H1 (cell line): ENCODE measurements around the gene ETNPPL. TPM values are rescaled to one million over a fixed set of nuclear protein-coding genes. Genes with fewer than 3 reads are reported as not detected.

Source experiments
- EGR1 ChIP-seq: IDR thresholded peaks from 2 replicates; pipeline ENCODE4 v1.6.1; 2011; ENCODE audit warnings: low read depth, low read length, borderline replicate concordance
- RNF2 ChIP-seq: fragments of 200-900, 300-1000 bp; sonication (generic); IDR thresholded peaks from 2 replicates; pipeline ENCODE4 v1.7.1; 2016; ENCODE audit warnings: borderline replicate concordance, low read depth, mild to moderate bottlenecking, antibody characterized with exemption, low read length; ENCODE audit not compliant: poor library complexity, severe bottlenecking; ENCODE audit errors: missing control alignments
- SIX5 ChIP-seq: IDR thresholded peaks from 2 replicates; pipeline ENCODE4 v1.6.1; 2011; ENCODE audit warnings: mild to moderate bottlenecking, low read depth, low read length
- polyA plus RNA-seq, 7 experiments: library from polyadenylated mRNA; depleted of rRNA in 3 of 7; stranded (reverse) in 5 of 7; unstranded in 2 of 7; fragments of >200 nt in 5 of 7; fragments of 200-250 nt in 2 of 7; gene quantifications; 1 replicate in 5 of 7; 2 replicates in 1 of 7; 4 replicates in 1 of 7; pipeline versions ENCODE4 v1.2.1 to v1.2.3, GENCODE V29; 2011 to 2013; ENCODE audit warnings: missing spikeins in 2 of 7, mixed read lengths in 2 of 7
- total RNA-seq: library from RNA; stranded (reverse); fragmentation: NEBNext Ultra II Directional; extraction: Animal tissue kit (Norgen Biotek cat#: 25700); gene quantifications from 2 replicates; pipeline ENCODE4 v1.2.1, GENCODE V29; 2021
- TF ChIP-seq, protein P1 (sequence below): IDR thresholded peaks from 2 replicates; pipeline ENCODE4 v1.6.1; 2012; ENCODE audit warnings: inconsistent platforms

ETNPPL gene
- total and polyA plus RNA-seq, 2 of the 8 experiments (the other 6 are each of a cell fraction or from before 2014, with no cell fraction given) = 0.80 to 2.5 TPM

DNA sequence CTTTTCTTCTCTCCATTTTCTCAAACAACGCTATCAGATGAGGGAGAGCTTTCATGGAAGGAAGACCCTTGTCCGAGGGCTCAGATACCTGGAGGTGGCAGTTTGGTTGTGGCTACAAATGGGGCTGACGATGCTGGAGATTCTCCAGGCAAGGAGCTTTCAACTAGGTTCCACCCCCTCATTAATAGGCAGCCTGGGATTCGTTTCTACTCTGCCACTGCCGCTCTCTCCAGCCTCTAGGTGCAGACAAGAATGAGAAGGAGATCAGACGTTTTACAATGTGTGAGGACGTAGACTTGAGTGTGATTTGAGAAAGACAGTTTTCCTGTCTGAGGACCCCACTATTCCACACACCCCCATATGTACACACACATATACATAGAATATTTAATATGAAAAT, 53.1 kb downstream of the ETNPPL start (continued):
- TF ChIP-seq, protein P1, sequence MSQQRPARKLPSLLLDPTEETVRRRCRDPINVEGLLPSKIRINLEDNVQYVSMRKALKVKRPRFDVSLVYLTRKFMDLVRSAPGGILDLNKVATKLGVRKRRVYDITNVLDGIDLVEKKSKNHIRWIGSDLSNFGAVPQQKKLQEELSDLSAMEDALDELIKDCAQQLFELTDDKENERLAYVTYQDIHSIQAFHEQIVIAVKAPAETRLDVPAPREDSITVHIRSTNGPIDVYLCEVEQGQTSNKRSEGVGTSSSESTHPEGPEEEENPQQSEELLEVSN = no peak
- no peak for TF ChIP-seq SIX5
- TF ChIP-seq RNF2 = no peak
- TF ChIP-seq EGR1 = no peak
